GM12891 (cell line): ENCODE measurements around the gene RIT1.

Experiments used
- PAX5 ChIP-seq: IDR thresholded peaks from 2 replicates; pipeline ENCODE4 v1.6.1; 2011; ENCODE audit warnings: low read length, moderate library complexity, mild to moderate bottlenecking; ENCODE audit not compliant: insufficient read depth, severe bottlenecking
- POLR2A ChIP-seq: IDR thresholded peaks from 2 replicates; pipeline ENCODE4 v1.6.1; 2011; ENCODE audit warnings: low read depth, low read length, control low read depth
- POLR2AphosphoS5 ChIP-seq: IDR thresholded peaks from 2 replicates; pipeline ENCODE4 v1.6.1; 2011; ENCODE audit warnings: low read depth, low read length, control low read depth
- POU2F2 ChIP-seq: IDR thresholded peaks from 2 replicates; pipeline ENCODE4 v1.6.1; 2011; ENCODE audit warnings: low read depth, mild to moderate bottlenecking, control low read depth, low read length, moderate library complexity
- SPI1 ChIP-seq: IDR thresholded peaks from 2 replicates; pipeline ENCODE4 v1.6.1; 2011; ENCODE audit warnings: low read depth, low read length, control low read depth
- TAF1 ChIP-seq: IDR thresholded peaks from 2 replicates; pipeline ENCODE4 v1.6.1; 2011; ENCODE audit warnings: low read depth, low read length, control low read depth

- TF ChIP-seq POLR2A (no peak), POLR2AphosphoS5 (no peak), SPI1 (no peak), POU2F2 (no peak), PAX5 (no peak), TAF1 (no peak)
Observed at GRCh38 chr1:155932081-155932480, 20.9 kb upstream of the RIT1 start.
